WTC11 (cell line): ENCODE results near the gene PTPRN2. TPM values are rescaled to one million over a fixed set of nuclear protein-coding genes. Genes with fewer than 3 reads are reported as not detected.

Experiments
- ATAC-seq: fragments of 200-7000 bp; cut with Tn5 transposase; 2 replicates; pipeline ENCODE4 v1.10.0; 2021; ENCODE audit warnings: mild to moderate bottlenecking, moderate library complexity
- CTCF ChIA-PET: fragments of 300-600 bp; sonication (Branson Sonifier 250); formaldehyde crosslinking; loops from one replicate; lab custom pipeline; 2021; ENCODE audit warnings: antibody characterized with exemption; lab: Charles Lee
- POLR2A ChIA-PET: fragments of 350-600 bp; sonication (Branson Sonifier 250); formaldehyde crosslinking; loops from one replicate; lab custom pipeline; 2021; ENCODE audit warnings: antibody characterized with exemption; lab: Charles Lee
- DNase-seq: peaks from one replicate; pipeline ENCODE4 v3.0.0; 2021; ENCODE audit warnings: low spot score
- H3K27ac Mint-ChIP-seq: 2 replicates; pipeline ENCODE4 v1.8.0; 2021; ENCODE audit warnings: mixed read lengths
- H3K27me3 Mint-ChIP-seq: 2 replicates; pipeline ENCODE4 v1.8.0; 2021; ENCODE audit warnings: low read depth, mild to moderate bottlenecking, moderate library complexity, mixed read lengths
- H3K36me3 Mint-ChIP-seq: 2 replicates; pipeline ENCODE4 v1.8.0; 2021; ENCODE audit warnings: mixed read lengths
- H3K4me1 Mint-ChIP-seq: 2 replicates; pipeline ENCODE4 v1.8.0; 2022; ENCODE audit warnings: mixed read lengths
- H3K4me3 Mint-ChIP-seq: 2 replicates; pipeline ENCODE4 v1.8.0; 2021; ENCODE audit warnings: mild to moderate bottlenecking, moderate library complexity, mixed read lengths
- H3K9me3 Mint-ChIP-seq: 2 replicates; pipeline ENCODE4 v1.8.0; 2021; ENCODE audit warnings: mixed read lengths
- ELF4 ChIP-seq: sonication (generic); formaldehyde crosslinking; IDR thresholded peaks from 2 replicates; pipeline ENCODE4 v1.8.1; 2022; ENCODE audit warnings: low read depth, mild to moderate bottlenecking, moderate library complexity, missing genetic modification reagents
- GABPB1 ChIP-seq: sonication (generic); formaldehyde crosslinking; IDR thresholded peaks from 2 replicates; pipeline ENCODE4 v1.8.1; 2023; ENCODE audit warnings: mild to moderate bottlenecking, missing genetic modification reagents
- PRRX2 ChIP-seq: fragments of 250-450 bp; sonication (Bioruptor Pico); IDR thresholded peaks from 2 replicates; pipeline ENCODE4 v1.8.0; 2021; ENCODE audit warnings: mild to moderate bottlenecking
- RELA ChIP-seq: sonication (generic); formaldehyde crosslinking; IDR thresholded peaks from 2 replicates; pipeline ENCODE4 v1.8.1; 2022; ENCODE audit warnings: missing genetic modification reagents, mild to moderate bottlenecking, borderline replicate concordance
- RORB ChIP-seq: fragments of 250-450 bp; sonication (Bioruptor Pico); IDR thresholded peaks from 2 replicates; pipeline ENCODE4 v1.9.0; 2021; ENCODE audit warnings: mild to moderate bottlenecking
- SMAD4 ChIP-seq: sonication (generic); formaldehyde crosslinking; IDR thresholded peaks from 2 replicates; pipeline ENCODE4 v1.8.0; 2022; ENCODE audit warnings: mild to moderate bottlenecking, missing genetic modification reagents
- TCF7 ChIP-seq: sonication (generic); formaldehyde crosslinking; IDR thresholded peaks from 2 replicates; pipeline ENCODE4 v1.8.0; 2022; ENCODE audit warnings: mild to moderate bottlenecking, low read depth, missing genetic modification reagents, moderate library complexity
- TEAD4 ChIP-seq: sonication (generic); formaldehyde crosslinking; IDR thresholded peaks from 2 replicates; pipeline ENCODE4 v1.8.0; 2022; ENCODE audit warnings: mild to moderate bottlenecking, missing genetic modification reagents
- ZBTB21 ChIP-seq: sonication (generic); formaldehyde crosslinking; IDR thresholded peaks from 2 replicates; pipeline ENCODE4 v1.8.1; 2023; ENCODE audit warnings: mild to moderate bottlenecking, missing genetic modification reagents, borderline replicate concordance
- ZNF121 ChIP-seq: sonication (generic); formaldehyde crosslinking; IDR thresholded peaks from 2 replicates; pipeline ENCODE4 v1.8.0; 2023; ENCODE audit warnings: missing genetic modification reagents
- ZNF138 ChIP-seq: sonication (generic); formaldehyde crosslinking; conservative IDR thresholded peaks from 2 replicates; pipeline ENCODE4 v1.8.1; 2022; ENCODE audit warnings: mild to moderate bottlenecking, moderate library complexity, missing genetic modification reagents
- ZNF423 ChIP-seq: fragments of 250-450 bp; sonication (Bioruptor Pico); IDR thresholded peaks from 2 replicates; pipeline ENCODE4 v2.1.2; 2022; ENCODE audit warnings: mild to moderate bottlenecking, moderate library complexity
- total RNA-seq: library from RNA; stranded (reverse); gene quantifications from 3 replicates; pipeline ENCODE4 v1.2.3, GENCODE V29; 2021
- TF ChIP-seq, protein P1 (sequence below): fragments of 250-450 bp; sonication (Bioruptor Pico); IDR thresholded peaks from 2 replicates; pipeline ENCODE4 v1.9.0; 2021; ENCODE audit warnings: mild to moderate bottlenecking
- TF ChIP-seq, protein P2 (sequence below): sonication (generic); formaldehyde crosslinking; IDR thresholded peaks from 2 replicates; pipeline ENCODE4 v1.8.1; 2022; ENCODE audit warnings: mild to moderate bottlenecking, missing genetic modification reagents, moderate library complexity, borderline replicate concordance
- TF ChIP-seq, protein P3 (sequence below): sonication (generic); formaldehyde crosslinking; IDR thresholded peaks from 2 replicates; pipeline ENCODE4 v1.8.1; 2022; ENCODE audit warnings: low read depth, mild to moderate bottlenecking, moderate library complexity, missing genetic modification reagents, borderline replicate concordance
- TF ChIP-seq, protein P4 (sequence below): fragments of 250-450 bp; sonication (Bioruptor Pico); conservative IDR thresholded peaks from 2 replicates; pipeline ENCODE4 v1.9.0; 2021; ENCODE audit warnings: mild to moderate bottlenecking
- TF ChIP-seq, protein P5 (sequence below): sonication (generic); formaldehyde crosslinking; IDR thresholded peaks from 2 replicates; pipeline ENCODE4 v1.8.1; 2023; ENCODE audit warnings: mild to moderate bottlenecking, moderate library complexity, missing genetic modification reagents
- TF ChIP-seq, protein P6 (sequence below): sonication (generic); formaldehyde crosslinking; IDR thresholded peaks from 2 replicates; pipeline ENCODE4 v1.8.0; 2022; ENCODE audit warnings: missing genetic modification reagents
- TF ChIP-seq, protein P7 (sequence below): sonication (generic); formaldehyde crosslinking; conservative IDR thresholded peaks from 2 replicates; pipeline ENCODE4 v1.8.1; 2023; ENCODE audit warnings: mild to moderate bottlenecking, low read depth, missing genetic modification reagents, moderate library complexity

The PTPRN2 gene
- total RNA-seq, 1 experiment from 2014 or later: 4.7 TPM

DNA sequence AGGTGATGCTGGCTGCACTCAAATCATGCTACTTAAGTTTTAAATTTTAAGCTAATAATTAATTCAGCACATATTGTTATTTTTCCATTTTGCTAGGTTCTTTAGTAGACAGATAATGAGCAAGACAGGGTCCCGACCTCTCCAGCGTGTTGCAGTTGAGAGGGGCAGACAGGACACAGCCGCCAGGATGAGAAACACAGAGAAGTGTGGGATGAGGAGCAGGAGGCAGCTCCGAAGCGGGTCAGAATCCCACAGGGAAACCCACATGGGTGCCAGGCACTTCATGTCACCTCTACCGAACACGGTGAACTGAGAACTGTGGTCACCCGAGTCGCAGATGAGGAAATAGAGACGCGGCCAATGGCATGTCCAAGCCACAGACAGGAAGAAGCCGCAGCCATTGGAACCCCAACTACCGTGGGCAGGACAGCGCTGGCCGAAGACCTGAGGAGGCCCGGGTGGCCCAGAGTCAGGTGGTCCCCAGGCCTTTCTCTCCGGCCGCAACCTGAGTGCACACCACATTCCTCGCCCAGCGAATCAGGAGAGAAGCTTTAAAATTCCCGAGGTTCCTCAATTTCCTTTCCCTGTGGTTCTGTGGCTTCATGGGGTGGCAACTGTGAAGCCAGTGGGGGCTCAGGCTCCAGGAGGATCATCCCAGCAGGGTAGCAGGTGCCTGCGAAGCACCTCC is 1037.9 kb downstream of the PTPRN2 start:
- no peak overlapping the region for H3K27ac Mint-ChIP-seq
- no peaks in the 10 kb centered on the region for H3K4me1 Mint-ChIP-seq
- CTCF ChIA-PET: interaction anchor here (1.0 to 1.5 kb wide), 3 partner anchors 10 to 75 kb away, joined by 3 to 4 read pairs (median 3); no protein-coding TSS in a partner anchor
- TF ChIP-seq ZNF423 (CRISPR knock-in tag) (peak; percentile 43; the same call in 1 of the 2 replicates), SMAD4 (CRISPR knock-in tag) (no peak)
- DNase-seq (no peak), ATAC-seq (no peak)
- H3K36me3 Mint-ChIP-seq: peaks cover 9% of the 10 kb centered on the region; the same call in 1 of the 2 replicates
- H3K27me3 Mint-ChIP-seq: no peaks in the 10 kb centered on the region
- POLR2A ChIA-PET: interaction anchor here (0.6 kb wide), 1 partner anchor 696 kb away, joined by 3 read pairs; no protein-coding TSS in a partner anchor
- no peak overlapping the region for H3K4me3 Mint-ChIP-seq
- H3K9me3 Mint-ChIP-seq: peaks cover 11% of the 10 kb centered on the region

DNA sequence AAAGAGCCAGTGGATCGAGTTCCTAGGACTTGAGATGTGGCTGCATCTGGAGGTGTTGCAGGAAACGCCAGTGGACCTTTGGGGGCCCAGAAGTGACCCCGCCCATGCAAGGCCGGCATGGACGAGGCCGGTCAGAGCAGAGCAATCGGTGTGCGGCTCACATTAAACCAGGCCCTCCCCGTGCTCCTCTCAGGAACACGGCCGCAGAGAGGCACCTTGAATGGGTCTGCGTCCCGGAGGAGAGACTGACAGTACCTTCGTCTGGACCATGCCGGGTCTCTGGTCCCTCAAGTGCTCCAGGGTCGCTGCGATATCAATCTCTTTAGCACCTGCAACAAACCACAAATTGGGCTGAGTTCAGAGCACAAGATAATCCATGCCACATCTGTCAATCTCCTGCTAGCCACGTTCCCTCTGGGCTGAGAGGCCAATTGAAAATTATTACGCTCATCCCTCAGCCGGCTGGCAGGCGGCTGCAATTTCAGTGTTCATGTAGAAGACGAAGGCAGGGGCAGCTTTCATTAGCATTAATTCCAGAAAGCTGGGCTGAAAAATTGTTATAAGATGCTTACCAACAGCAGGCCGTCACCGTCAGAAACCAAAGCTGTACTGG is 1038.8 kb downstream of the PTPRN2 start:
- ChIA-PET POLR2A (no interaction called here), CTCF (interaction anchor here (1.1 kb wide), 1 partner anchor 74 kb away, joined by 3 read pairs; no protein-coding TSS in a partner anchor)
- no peaks in the 10 kb centered on the region; the same call in 1 of the 2 replicates for H3K4me1 Mint-ChIP-seq
- no peak overlapping the region for H3K4me3 Mint-ChIP-seq
- peaks cover 12% of the 10 kb centered on the region; the same call in 1 of the 2 replicates for H3K36me3 Mint-ChIP-seq
- DNase-seq (no peak), ATAC-seq (no peak)
- TF ChIP-seq, protein P1, sequence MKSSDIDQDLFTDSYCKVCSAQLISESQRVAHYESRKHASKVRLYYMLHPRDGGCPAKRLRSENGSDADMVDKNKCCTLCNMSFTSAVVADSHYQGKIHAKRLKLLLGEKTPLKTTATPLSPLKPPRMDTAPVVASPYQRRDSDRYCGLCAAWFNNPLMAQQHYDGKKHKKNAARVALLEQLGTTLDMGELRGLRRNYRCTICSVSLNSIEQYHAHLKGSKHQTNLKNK: no peak
- TF ChIP-seq, protein P2, sequence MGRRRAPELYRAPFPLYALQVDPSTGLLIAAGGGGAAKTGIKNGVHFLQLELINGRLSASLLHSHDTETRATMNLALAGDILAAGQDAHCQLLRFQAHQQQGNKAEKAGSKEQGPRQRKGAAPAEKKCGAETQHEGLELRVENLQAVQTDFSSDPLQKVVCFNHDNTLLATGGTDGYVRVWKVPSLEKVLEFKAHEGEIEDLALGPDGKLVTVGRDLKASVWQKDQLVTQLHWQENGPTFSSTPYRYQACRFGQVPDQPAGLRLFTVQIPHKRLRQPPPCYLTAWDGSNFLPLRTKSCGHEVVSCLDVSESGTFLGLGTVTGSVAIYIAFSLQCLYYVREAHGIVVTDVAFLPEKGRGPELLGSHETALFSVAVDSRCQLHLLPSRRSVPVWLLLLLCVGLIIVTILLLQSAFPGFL: no peak
- TF ChIP-seq ZBTB21 (no peak), TEAD4 (CRISPR knock-in tag) (no peak), ZNF138 (no peak), RORB (CRISPR knock-in tag) (no peak), SMAD4 (CRISPR knock-in tag) (no peak), GABPB1 (CRISPR knock-in tag) (no peak), TCF7 (CRISPR knock-in tag) (no peak), RELA (CRISPR knock-in tag) (no peak), ELF4 (no peak), ZNF121 (CRISPR knock-in tag) (no peak), PRRX2 (no peak)
- TF ChIP-seq, protein P3, sequence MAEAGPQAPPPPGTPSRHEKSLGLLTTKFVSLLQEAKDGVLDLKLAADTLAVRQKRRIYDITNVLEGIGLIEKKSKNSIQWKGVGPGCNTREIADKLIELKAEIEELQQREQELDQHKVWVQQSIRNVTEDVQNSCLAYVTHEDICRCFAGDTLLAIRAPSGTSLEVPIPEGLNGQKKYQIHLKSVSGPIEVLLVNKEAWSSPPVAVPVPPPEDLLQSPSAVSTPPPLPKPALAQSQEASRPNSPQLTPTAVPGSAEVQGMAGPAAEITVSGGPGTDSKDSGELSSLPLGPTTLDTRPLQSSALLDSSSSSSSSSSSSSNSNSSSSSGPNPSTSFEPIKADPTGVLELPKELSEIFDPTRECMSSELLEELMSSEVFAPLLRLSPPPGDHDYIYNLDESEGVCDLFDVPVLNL (CRISPR knock-in tag): no peak
- TF ChIP-seq, protein P4, sequence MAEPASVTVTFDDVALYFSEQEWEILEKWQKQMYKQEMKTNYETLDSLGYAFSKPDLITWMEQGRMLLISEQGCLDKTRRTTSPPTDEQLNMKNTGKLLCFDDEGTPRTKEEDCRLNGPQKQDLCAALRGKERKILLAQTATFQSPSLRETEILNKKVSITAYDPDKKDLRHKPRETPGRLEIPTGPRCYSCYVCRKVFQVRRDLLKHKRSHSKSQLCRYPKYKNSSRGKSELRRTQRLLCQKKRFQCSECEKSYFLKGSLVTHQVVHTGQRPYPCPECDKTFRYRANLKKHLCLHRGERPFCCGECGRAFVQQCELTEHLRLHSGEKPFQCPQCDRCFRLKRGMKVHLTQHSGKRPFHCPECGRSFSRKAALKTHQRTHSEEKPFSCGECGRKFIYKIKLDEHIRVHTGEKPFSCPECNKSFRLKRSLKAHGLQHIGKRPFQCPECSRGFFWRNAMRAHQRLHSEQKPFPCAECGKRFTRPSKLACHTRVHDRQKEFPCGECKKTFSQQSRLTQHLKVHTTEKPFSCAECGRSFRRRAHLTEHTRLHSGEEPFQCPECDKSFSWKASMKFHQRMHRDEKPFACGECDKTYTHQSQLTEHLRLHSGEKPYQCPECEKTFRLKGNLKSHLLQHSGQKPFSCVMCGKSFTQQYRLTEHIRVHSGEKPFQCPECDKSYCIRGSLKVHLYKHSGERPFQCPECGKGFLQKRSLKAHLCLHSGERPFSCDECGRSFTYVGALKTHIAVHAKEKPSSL (CRISPR knock-in tag): no peak
- TF ChIP-seq, protein P5, sequence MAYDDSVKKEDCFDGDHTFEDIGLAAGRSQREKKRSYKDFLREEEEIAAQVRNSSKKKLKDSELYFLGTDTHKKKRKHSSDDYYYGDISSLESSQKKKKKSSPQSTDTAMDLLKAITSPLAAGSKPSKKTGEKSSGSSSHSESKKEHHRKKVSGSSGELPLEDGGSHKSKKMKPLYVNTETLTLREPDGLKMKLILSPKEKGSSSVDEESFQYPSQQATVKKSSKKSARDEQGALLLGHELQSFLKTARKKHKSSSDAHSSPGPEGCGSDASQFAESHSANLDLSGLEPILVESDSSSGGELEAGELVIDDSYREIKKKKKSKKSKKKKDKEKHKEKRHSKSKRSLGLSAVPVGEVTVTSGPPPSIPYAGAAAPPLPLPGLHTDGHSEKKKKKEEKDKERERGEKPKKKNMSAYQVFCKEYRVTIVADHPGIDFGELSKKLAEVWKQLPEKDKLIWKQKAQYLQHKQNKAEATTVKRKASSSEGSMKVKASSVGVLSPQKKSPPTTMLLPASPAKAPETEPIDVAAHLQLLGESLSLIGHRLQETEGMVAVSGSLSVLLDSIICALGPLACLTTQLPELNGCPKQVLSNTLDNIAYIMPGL (CRISPR knock-in tag): no peak
- TF ChIP-seq, protein P6, sequence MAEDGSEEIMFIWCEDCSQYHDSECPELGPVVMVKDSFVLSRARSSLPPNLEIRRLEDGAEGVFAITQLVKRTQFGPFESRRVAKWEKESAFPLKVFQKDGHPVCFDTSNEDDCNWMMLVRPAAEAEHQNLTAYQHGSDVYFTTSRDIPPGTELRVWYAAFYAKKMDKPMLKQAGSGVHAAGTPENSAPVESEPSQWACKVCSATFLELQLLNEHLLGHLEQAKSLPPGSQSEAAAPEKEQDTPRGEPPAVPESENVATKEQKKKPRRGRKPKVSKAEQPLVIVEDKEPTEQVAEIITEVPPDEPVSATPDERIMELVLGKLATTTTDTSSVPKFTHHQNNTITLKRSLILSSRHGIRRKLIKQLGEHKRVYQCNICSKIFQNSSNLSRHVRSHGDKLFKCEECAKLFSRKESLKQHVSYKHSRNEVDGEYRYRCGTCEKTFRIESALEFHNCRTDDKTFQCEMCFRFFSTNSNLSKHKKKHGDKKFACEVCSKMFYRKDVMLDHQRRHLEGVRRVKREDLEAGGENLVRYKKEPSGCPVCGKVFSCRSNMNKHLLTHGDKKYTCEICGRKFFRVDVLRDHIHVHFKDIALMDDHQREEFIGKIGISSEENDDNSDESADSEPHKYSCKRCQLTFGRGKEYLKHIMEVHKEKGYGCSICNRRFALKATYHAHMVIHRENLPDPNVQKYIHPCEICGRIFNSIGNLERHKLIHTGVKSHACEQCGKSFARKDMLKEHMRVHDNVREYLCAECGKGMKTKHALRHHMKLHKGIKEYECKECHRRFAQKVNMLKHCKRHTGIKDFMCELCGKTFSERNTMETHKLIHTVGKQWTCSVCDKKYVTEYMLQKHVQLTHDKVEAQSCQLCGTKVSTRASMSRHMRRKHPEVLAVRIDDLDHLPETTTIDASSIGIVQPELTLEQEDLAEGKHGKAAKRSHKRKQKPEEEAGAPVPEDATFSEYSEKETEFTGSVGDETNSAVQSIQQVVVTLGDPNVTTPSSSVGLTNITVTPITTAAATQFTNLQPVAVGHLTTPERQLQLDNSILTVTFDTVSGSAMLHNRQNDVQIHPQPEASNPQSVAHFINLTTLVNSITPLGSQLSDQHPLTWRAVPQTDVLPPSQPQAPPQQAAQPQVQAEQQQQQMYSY: no peak
- TF ChIP-seq, protein P7, sequence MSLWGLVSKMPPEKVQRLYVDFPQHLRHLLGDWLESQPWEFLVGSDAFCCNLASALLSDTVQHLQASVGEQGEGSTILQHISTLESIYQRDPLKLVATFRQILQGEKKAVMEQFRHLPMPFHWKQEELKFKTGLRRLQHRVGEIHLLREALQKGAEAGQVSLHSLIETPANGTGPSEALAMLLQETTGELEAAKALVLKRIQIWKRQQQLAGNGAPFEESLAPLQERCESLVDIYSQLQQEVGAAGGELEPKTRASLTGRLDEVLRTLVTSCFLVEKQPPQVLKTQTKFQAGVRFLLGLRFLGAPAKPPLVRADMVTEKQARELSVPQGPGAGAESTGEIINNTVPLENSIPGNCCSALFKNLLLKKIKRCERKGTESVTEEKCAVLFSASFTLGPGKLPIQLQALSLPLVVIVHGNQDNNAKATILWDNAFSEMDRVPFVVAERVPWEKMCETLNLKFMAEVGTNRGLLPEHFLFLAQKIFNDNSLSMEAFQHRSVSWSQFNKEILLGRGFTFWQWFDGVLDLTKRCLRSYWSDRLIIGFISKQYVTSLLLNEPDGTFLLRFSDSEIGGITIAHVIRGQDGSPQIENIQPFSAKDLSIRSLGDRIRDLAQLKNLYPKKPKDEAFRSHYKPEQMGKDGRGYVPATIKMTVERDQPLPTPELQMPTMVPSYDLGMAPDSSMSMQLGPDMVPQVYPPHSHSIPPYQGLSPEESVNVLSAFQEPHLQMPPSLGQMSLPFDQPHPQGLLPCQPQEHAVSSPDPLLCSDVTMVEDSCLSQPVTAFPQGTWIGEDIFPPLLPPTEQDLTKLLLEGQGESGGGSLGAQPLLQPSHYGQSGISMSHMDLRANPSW (CRISPR knock-in tag): no peak
- no peak overlapping the region for H3K27ac Mint-ChIP-seq
- H3K9me3 Mint-ChIP-seq: peaks cover 18% of the 10 kb centered on the region
- H3K27me3 Mint-ChIP-seq: peaks cover 3% of the 10 kb centered on the region; the same call in 1 of the 2 replicates
